NCI-H1105 (cell line): ENCODE data around the gene MAK.
"Not testable (repeated sequence)": the region's sequence is repeated elsewhere in the genome, so short reads cannot be mapped to it uniquely, and the experiment has no call there.

Experiments
- DNase-seq: peaks from one replicate; lab custom pipeline; 2025; lab: John Stamatoyannopoulos, UW

The MAK gene

GRCh38 chr6:10722820-10723566, 115.3 kb downstream of the MAK start, which contains the start of gene TMEM14C:
TMEM14C (plus strand) TSS chr6:10723070; CDS start chr6:10724614, 1,544 bp downstream.
- peak; percentile 97 for DNase-seq

- no peak for DNase-seq
These were observed 115.8 kb downstream of the MAK start for GRCh38 chr6:10722570-10722819.

GRCh38 chr6:10721850-10722569, 116.3 kb downstream of the MAK start:
- no peak for DNase-seq

GRCh38 chr6:10720960-10721849, 117.1 kb downstream of the MAK start:
- DNase-seq: not testable (repeated sequence)

GRCh38 chr6:10720265-10720959, 117.9 kb downstream of the MAK start:
- DNase-seq: no peak

- DNase-seq: no peak
These were observed 118.4 kb downstream of the MAK start for GRCh38 chr6:10719964-10720264.

- no peak for DNase-seq
These were observed 118.9 kb downstream of the MAK start for GRCh38 chr6:10719296-10719963.

- DNase-seq: no peak
These were observed 124.4 kb downstream of the MAK start for GRCh38 chr6:10713962-10714361.
